Small intestine (tissue), 7 donors: ENCODE data around the gene FREM2. TPM values are rescaled to one million over a fixed set of nuclear protein-coding genes. Genes with fewer than 3 reads are reported as not detected.
A peak's percentile ranks its signal among the peaks of the same experiment; 100 is the strongest.

Experiments used
- DNase-seq, 2 donors: peaks; one replicate each; pipeline versions ENCODE4 v3.0.0 to v3.0.0-alpha.2; 2013
- FAIRE-seq: peaks from 2 replicates; lab custom pipeline; 2012; peaks lifted over from hg19 to GRCh38; lab: Jason Lieb, UNC
- H3K27ac ChIP-seq, 3 donors: one replicate each; pipeline ENCODE4 v1.5.1; 2013; ENCODE audit warnings: low read length in 2 of 3, mild to moderate bottlenecking in 2 of 3, control low read depth in 1 of 3, inconsistent platforms in 1 of 3, low read depth in 1 of 3, moderate library complexity in 1 of 3
- H3K27me3 ChIP-seq, 3 donors: one replicate each; pipeline ENCODE4 v1.6.1; 2013; ENCODE audit warnings: low read length in 3 of 3, inconsistent platforms in 1 of 3; ENCODE audit not compliant: control insufficient read depth in 3 of 3, insufficient read depth in 3 of 3
- H3K36me3 ChIP-seq, 3 donors: one replicate each; pipeline ENCODE4 v1.6.1; 2013; ENCODE audit warnings: low read length in 3 of 3, inconsistent platforms in 1 of 3, low read depth in 1 of 3, mild to moderate bottlenecking in 1 of 3, moderate library complexity in 1 of 3; ENCODE audit not compliant: control insufficient read depth in 3 of 3, insufficient read depth in 2 of 3
- H3K4me1 ChIP-seq, 3 donors: one replicate each; pipeline ENCODE4 v1.6.1; 2013; ENCODE audit warnings: low read length in 2 of 3, inconsistent platforms in 1 of 3, low read depth in 1 of 3, mild to moderate bottlenecking in 1 of 3, moderate library complexity in 1 of 3; ENCODE audit not compliant: control insufficient read depth in 3 of 3, insufficient read depth in 2 of 3
- H3K4me3 ChIP-seq, 3 donors: one replicate each; pipeline ENCODE4 v1.5.1; 2013; ENCODE audit warnings: low read length in 3 of 3, control low read depth in 1 of 3, inconsistent platforms in 1 of 3, low read depth in 1 of 3, mild to moderate bottlenecking in 1 of 3, moderate library complexity in 1 of 3
- H3K9me3 ChIP-seq, 2 donors: one replicate each; pipeline ENCODE4 v1.6.1; 2013; ENCODE audit warnings: low read depth in 1 of 2, low read length in 1 of 2; ENCODE audit not compliant: control insufficient read depth in 2 of 2, insufficient read depth in 1 of 2
- WGBS, 3 donors: extraction: QIAGEN DNeasy Blood & Tissue Kit; methylation state at CpG; one replicate each; pipeline ENCODE4 v1.1.7; 2013; 5-methylcytosine and 5-hydroxymethylcytosine counted together
- polyA plus RNA-seq, 4 donors: library from polyadenylated mRNA; stranded (reverse) in 3 of 4; unstranded in 1 of 4; fragments of 200-250 nt in 3 of 4; fragments of 120-200 nt in 1 of 4; gene quantifications; one replicate each; pipeline versions ENCODE4 v1.2.1 to v1.2.3, GENCODE V29; 2013
- donor health status: healthy with polysubstance abuse.
- donor health status: control.
- donor health status: control.
- donor health status: Bipolar disorder and iron deficiency.
- donor health status: healthy.

Gene FREM2
- polyA plus RNA-seq, 4 donors: 0.10 to 9.1 TPM; not detected in 2

GRCh38 chr13:38905081-38905480 lies 218.2 kb downstream of the FREM2 start:
- Histone ChIP-seq H3K4me1 (no peaks in the 10 kb centered on the region), H3K27ac (no peak overlapping the region), H3K9me3 (no peaks in the 10 kb centered on the region), H3K36me3 (no peaks in the 10 kb centered on the region), H3K4me3 (no peak overlapping the region), H3K27me3 (no peaks in the 10 kb centered on the region)
- DNase-seq (peak in 1 of 2 donors; percentile 22), FAIRE-seq (no peak)
- WGBS, 3 donors: 50 to 77% (median 56%) methylated on average over 3 of the region's 3 CpGs

- Histone ChIP-seq H3K4me1 (no peaks in the 10 kb centered on the region), H3K27ac (no peak overlapping the region), H3K27me3 (no peaks in the 10 kb centered on the region), H3K4me3 (no peak overlapping the region), H3K36me3 (no peaks in the 10 kb centered on the region), H3K9me3 (no peaks in the 10 kb centered on the region)
- no peak for FAIRE-seq
- 56 to 83% (median 65%) methylated on average over 1 of the region's 1 CpG for whole genome bisulfite sequencing, 3 donors
- no peak for DNase-seq
These were observed 219.0 kb downstream of the FREM2 start for GRCh38 chr13:38905861-38906260.

GRCh38 chr13:38908574-38908973 lies 221.7 kb downstream of the FREM2 start:
- Histone ChIP-seq H3K4me3 (no peak overlapping the region), H3K4me1 (no peaks in the 10 kb centered on the region), H3K36me3 (no peaks in the 10 kb centered on the region), H3K27ac (no peak overlapping the region), H3K9me3 (no peaks in the 10 kb centered on the region), H3K27me3 (no peaks in the 10 kb centered on the region)
- FAIRE-seq (no peak), DNase-seq (no peak)
- 82 to 93% (median 90%) methylated on average over 2 of the region's 2 CpGs for WGBS, 3 donors

- DNase-seq: peak; percentile 8 to 33
- Histone ChIP-seq H3K27me3 (no peaks in the 10 kb centered on the region), H3K9me3 (no peaks in the 10 kb centered on the region), H3K4me3 (no peak overlapping the region), H3K27ac (no peak overlapping the region), H3K4me1 (peaks cover 0 to 3% (median 0%) of the 10 kb centered on the region in 3 donors), H3K36me3 (no peaks in the 10 kb centered on the region)
- FAIRE-seq: no peak
- WGBS, 3 donors: 33 to 76% (median 54%) methylated on average over 6 of the region's 6 CpGs
These were observed 227.2 kb downstream of the FREM2 start for GRCh38 chr13:38914070-38914469.

- no peaks in the 10 kb centered on the region for H3K36me3 ChIP-seq
- H3K27me3 ChIP-seq: peaks cover 0 to 4% (median 4%) of the 10 kb centered on the region in 3 donors
- FAIRE-seq (no peak), DNase-seq (no peak)
- 67 to 80% (median 70%) methylated on average over 2 of the region's 2 CpGs for WGBS, 3 donors
- no peak overlapping the region for H3K4me3 ChIP-seq
- no peak overlapping the region for H3K27ac ChIP-seq
- H3K9me3 ChIP-seq: peaks cover 0 to 5% of the 10 kb centered on the region in 2 donors
- H3K4me1 ChIP-seq: no peaks in the 10 kb centered on the region
These were observed 234.2 kb downstream of the FREM2 start for GRCh38 chr13:38921081-38921480.

GRCh38 chr13:38922170-38922569 lies 235.3 kb downstream of the FREM2 start:
- Histone ChIP-seq H3K9me3 (peaks cover 0 to 5% of the 10 kb centered on the region in 2 donors), H3K27me3 (peaks cover 0 to 4% (median 4%) of the 10 kb centered on the region in 3 donors), H3K27ac (no peak overlapping the region), H3K4me3 (no peak overlapping the region), H3K36me3 (no peaks in the 10 kb centered on the region), H3K4me1 (no peaks in the 10 kb centered on the region)
- DNase-seq (no peak), FAIRE-seq (peak; percentile 64)
- 88 to 89% (median 88%) methylated on average over 1 of the region's 1 CpG for WGBS, 3 donors

- no peak for DNase-seq
- FAIRE-seq: no peak
- H3K4me3 ChIP-seq: no peak overlapping the region
These were observed 246.9 kb downstream of the FREM2 start for GRCh38 chr13:38933786-38934185.

More at GRCh38 chr13:38933786-38934185, 246.9 kb downstream of the FREM2 start:
- no peaks in the 10 kb centered on the region for H3K27me3 ChIP-seq
- H3K9me3 ChIP-seq: no peaks in the 10 kb centered on the region
- no peak overlapping the region for H3K27ac ChIP-seq
- H3K36me3 ChIP-seq: no peaks in the 10 kb centered on the region
- no peaks in the 10 kb centered on the region for H3K4me1 ChIP-seq
